ENCODE measurements around the gene PARP6. TPM values are rescaled to one million over a fixed set of nuclear protein-coding genes. Genes with fewer than 3 reads are reported as not detected.

PARP6 gene, protein sequence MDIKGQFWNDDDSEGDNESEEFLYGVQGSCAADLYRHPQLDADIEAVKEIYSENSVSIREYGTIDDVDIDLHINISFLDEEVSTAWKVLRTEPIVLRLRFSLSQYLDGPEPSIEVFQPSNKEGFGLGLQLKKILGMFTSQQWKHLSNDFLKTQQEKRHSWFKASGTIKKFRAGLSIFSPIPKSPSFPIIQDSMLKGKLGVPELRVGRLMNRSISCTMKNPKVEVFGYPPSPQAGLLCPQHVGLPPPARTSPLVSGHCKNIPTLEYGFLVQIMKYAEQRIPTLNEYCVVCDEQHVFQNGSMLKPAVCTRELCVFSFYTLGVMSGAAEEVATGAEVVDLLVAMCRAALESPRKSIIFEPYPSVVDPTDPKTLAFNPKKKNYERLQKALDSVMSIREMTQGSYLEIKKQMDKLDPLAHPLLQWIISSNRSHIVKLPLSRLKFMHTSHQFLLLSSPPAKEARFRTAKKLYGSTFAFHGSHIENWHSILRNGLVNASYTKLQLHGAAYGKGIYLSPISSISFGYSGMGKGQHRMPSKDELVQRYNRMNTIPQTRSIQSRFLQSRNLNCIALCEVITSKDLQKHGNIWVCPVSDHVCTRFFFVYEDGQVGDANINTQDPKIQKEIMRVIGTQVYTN
- 46.4 TPM for total RNA-seq
- long read RNA-seq, partial matches to known transcripts: 2 of 38 reads
- long read RNA-seq, other reads (novel, unspliced or antisense): 35 of 38 reads

DNA sequence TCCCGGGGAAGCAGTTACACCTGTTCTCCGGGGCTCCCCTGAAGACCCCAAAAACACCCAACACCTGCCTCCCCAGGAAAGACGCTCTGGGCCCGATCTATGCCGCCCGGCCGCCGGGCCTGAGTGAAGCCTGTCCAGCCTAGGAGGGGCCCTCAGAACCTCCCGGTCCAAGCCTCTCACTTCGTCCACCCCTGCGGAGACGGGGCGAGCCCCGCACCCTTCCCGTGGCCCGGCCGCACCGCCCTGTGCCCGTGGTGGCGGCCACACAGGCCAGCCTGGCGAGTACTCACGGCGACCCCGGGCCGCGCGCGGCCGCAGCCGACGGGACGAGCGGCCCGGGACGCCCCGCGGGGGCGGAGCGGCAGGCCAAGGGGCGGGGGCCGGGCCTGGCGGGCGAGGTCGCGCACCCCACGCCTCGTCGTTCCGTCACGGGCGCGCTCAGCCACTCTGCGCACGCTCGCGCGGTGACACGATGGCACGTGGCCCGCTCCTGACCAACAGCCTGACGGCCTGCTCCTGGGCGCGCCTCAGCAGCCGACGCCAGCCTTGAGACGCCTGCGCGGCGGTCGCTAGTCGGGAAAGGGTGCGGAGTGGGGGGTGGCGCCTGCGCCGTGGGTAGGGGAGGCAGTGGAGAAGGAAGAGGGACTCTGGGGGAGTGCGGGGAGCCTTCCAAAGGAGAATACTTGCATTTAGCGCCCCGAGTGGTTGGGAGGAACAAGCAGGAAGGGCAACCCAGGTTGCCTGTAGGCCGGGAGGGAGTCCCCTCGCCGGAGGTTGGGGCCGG is at the start of gene PARP6:
Gene PARP6 (minus strand): TSS at position 342 of the 784 bp plus-strand sequence. CDS start 5,077 bp downstream, outside the sequence.
- peak; percentile 99 for DNase-seq (ENCODE audit: missing footprints)
- intact Hi-C loops (cut with DNase I): loop anchor here (2.0 to 10.0 kb wide), 3 partner anchors 42 to 202 kb away; partner anchors contain the start of genes ARIH1 and PKM
- ATAC-seq: peak; percentile 100

DNA sequence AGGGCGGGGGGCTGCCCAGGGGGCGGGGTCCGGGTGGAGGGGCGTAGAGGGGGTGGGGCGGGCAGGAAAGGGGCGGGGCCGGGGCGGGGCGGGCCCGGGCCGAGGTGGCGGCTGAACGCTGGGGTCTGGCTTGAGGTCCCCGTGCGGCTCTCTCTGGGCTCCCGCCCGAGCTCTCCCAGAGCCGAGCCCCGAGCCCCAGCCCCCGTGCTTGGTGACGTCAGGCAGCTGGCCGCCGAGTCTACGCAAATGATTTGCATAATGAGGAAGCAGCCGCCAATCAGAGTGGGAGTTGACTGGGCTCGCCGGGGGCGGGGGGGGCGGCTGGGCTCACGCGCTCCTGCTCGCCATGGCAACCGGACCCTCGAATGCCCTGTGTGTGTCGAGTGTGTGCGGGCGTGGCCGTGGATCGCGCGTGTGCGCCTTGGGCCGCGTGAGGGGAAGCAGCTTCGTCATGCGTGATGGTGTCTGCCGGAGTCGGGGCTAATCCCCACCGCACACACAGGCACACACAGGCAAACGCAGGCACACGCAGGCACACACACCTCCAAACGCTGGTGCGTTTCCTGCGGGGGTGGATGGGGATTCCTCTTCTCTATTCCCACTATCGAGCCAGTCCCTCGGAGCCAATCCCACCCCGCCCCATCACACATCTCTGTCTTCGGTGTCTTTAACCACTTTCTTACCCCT is 47.8 kb upstream of the PARP6 start, which contains the start of gene CELF6:
Gene CELF6 (minus strand): TSS at position 173 of the 687 bp plus-strand sequence. CDS start 283 bp downstream, outside the sequence.
- ATAC-seq (peak; percentile 78), DNase-seq (ENCODE audit: missing footprints) (peak; percentile 91)
- intact Hi-C loops (cut with DNase I): no loop called here

DNA sequence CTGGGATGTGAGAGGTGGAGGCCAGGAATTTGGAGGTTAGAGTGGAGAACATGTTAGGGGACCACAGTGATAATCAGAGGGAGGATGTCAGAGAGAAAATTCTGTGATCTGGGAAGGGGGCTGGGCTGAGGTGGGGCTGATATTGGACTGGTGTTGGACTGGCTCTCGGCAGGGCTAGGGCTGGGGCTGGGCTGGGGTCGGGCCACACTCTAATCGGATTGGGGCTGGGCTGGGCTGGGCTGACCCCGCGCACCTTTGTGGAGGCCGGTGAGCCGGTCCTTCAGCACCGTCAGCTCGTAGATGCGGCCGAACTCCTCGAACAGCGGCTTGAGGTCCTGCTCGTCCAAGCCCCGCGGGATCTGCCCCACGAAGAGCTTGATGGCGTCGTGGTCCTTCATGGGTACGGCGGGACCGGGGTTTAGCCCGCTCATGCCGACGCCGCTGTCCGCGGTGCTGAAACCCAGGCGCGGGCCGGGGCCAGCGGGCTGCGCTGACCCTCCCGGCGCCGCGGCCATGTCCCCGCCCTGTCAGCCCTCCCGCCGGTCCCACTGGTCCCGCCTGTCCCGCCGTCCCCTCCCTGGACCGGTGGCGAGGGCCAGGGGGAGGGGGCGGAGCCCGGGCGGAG is 47.1 kb upstream of the PARP6 start:
- intact Hi-C loops (cut with DNase I): no loop called here
- DNase-seq (ENCODE audit: missing footprints) (peak; percentile 88), ATAC-seq (peak; percentile 90)

DNA sequence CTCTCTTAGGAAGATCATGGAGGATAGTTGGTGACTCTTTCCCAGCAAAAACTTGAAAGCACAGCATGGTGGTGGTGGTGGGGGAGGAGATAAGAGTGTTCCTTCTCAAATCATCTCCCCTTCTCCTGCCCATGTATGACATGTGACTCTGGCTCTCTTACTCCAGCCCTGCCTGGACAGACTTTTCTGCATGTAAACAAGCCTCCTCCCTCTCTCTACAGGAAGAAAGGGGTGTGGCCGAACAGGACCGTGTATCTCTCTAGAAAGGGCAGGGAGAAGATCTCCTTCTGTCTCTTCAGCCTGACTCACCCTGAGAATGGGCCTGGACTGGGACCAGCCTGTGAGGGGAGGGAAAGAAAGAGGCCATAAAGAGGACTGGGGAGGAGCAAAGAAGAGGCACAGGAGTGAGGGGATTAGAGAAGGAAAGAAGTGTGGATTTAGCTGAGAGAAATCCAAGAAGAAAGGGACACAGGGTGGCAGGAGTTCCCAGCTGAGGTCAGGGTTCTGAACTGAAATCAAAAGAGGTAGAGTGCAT is 46.1 kb upstream of the PARP6 start:
- DNase-seq (ENCODE audit: missing footprints) (no peak), ATAC-seq (no peak)
- intact Hi-C loops (cut with DNase I): no loop called here

DNA sequence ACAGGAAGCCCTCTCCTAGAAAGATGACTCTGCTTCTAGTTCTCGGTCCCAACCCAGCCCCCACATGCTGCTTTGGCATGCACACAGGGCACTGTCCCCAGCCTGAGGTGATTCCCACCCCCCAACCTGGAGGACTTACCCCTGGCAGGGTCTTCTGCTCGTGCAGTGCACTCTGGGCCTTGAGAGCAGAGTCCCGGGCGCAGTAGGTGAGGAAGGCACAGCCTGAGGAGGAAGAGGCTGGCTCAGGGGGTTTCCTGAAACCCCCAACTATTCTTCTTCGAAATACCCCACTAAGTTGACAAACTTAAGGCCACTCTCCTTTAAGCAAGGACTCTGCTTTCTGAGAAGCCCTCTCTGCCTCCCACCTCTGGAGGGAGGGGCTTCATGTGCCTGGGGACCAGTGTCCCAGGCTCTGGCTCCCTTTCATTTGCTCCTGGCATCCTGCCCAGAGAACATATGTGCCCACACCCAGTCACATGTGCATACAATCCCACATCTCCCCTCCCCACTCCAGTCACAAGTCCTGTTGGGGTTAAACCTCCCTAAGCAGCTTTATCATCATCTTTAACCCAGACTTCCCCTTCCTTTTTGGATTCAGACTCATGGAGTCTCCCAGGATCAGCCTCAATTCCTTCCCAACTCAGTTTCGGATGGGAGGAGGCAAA is 43.5 kb upstream of the PARP6 start:
- intact Hi-C loops (cut with DNase I): no loop called here
- no peak for ATAC-seq
- DNase-seq (ENCODE audit: missing footprints): no peak

DNA sequence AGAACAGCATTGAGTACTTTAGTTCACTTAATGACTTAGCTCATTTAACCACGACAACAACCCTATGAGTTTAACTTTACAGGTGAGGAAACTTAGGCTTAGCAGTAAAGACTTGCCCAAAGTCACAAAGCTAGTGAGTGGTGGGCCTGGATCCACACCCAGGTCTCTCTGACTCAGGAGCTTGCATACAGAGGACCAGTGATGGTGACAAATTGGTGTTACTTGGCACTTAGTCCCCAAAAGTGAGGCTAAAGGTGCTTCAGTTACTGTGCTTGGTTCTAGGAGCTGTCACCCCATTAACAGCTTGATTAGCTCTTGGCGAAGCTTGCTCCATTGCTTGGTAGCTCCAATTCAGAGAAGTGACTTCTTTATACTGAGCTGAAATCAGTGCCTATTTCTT is 41.5 kb upstream of the PARP6 start:
- intact Hi-C loops (cut with DNase I): no loop called here
- ATAC-seq (no peak), DNase-seq (ENCODE audit: missing footprints) (no peak)

DNA sequence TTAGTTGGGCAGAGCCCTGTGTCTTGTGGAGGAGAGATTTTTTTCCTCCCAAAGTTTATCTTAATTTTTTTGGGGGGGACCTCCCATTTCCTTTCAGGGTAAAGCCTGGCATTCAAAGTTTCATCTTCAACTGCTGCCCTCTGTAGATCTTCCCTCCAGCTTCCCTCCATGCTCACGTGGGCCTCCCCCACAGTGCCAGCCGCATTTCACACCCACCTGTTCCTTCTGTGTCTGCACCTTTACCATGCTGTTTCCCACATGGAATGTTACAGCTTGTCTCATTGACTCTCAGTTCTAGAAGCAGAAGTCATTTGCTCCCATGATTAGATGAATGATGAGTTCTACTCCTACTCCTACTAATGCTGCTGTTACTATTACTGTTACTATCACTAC is 41.1 kb upstream of the PARP6 start:
- DNase-seq (ENCODE audit: missing footprints): no peak
- ATAC-seq: no peak
- intact Hi-C loops (cut with DNase I): no loop called here

DNA sequence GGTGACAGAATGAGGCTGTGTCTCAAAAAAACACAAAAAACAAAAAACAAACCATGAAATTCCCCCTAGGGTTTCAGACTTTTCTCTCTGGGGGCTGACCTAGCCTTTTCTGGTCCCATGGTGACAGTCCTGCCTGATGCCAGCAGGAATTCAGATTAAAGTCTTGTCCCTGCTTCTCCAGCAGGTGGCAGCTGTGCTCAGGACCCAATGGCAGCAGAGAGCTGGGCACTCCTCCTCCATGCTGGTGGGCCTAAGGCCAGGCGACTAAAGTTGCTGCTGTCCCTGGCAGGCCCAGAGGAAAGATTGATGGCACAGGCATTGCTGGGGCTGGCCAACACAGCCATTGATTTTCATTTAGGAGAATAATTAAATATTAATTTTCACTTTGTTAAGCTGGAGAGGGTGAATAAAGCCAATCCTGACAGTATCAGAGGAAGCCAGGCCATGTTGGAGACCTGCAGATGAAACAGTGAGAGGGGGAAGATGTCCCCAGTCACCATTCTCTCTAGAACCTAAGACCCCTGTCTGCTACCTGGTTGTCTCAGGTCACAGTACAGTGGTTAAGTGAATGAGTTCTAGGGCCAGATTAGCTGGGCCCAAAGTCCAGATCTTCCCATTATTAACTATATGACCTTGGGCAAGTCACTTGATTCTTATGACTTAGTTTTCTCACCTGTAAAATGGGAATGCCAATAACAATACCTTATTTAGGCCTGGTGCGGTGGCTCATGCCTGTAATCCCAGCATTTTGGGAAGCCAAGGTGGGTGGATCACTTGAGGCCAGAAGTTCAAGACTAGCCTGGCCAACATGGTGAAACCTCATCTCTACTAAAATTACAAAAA is 40.5 kb upstream of the PARP6 start:
- ATAC-seq: peak; percentile 57
- intact Hi-C loops (cut with DNase I): no loop called here
- no peak for DNase-seq (ENCODE audit: missing footprints)

DNA sequence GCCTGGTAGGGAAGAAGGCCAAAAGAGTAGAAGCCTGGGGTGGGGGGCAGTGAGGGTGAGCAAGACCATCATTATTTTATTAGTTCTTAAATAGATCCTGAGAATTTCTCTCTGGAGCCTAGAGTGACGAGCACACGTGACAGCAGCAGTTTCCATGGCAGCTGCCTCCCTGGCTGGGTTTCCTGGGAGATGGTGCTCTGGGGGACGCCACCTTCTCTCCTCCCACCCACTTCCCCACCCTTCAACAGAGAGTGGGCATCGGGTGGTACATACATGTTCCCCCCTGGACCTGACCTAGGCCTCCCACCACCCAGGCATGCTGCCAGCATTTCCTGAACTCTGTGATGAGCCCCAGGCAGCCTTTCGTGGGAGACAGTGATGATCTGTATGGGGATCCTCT is 34.7 kb upstream of the PARP6 start:
- no peak for ATAC-seq

DNA sequence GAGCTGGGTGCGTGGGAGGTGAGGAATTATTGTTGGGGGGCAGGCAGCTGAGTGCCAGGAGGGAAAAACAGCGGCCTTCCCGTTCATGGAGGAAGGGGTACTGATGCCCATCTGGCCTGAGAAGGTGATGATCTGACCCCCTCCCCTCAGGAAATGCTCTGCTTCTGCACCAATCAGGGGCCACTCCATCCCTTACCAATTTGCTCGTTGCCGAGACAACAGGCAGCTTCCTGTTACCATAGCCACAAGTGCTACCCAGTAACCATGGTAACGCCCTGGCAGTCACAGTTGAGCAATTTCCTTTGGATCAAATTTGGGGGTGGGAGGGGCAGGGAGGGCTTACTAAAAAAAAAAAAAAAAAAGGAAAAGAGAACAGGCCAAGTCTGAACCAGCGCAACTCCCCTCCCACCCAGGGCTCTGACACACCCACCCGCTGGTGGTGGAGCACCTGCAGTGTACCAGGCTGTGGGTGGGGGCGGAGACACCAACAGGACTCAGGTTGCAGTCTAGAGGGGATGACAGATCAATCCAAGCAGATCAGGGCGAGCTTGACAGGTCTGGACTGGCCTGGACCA is 33.9 kb upstream of the PARP6 start:
- no peak for ATAC-seq
- intact Hi-C loops (cut with DNase I): no loop called here

More for the DNA sequence above, 34.7 kb upstream of the PARP6 start:
- intact Hi-C loops (cut with DNase I): no loop called here
- no peak for DNase-seq (ENCODE audit: missing footprints)

DNA sequence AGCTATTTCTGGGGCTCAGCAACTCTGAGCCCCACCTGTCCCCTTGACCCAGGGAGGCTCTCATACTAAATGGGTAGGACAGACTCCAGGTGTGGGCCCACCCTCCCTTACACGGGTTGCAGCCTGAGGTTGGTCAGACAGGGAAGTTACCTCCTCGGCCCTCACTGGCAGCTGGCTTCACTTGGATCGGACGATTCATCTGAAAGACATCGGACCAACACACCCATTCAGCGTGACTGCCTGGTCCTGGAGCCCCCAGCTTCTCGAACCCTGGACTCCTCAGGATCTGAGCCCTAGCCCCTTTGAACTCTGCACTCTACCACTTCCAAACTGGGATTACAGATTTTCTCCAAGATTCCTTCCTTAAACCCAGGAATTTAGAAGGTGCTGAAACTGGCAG is 32.2 kb upstream of the PARP6 start:
- ATAC-seq: no peak
- no peak for DNase-seq (ENCODE audit: missing footprints)
- intact Hi-C loops (cut with DNase I): no loop called here

More for the DNA sequence above, 33.9 kb upstream of the PARP6 start:
- DNase-seq (ENCODE audit: missing footprints): no peak

DNA sequence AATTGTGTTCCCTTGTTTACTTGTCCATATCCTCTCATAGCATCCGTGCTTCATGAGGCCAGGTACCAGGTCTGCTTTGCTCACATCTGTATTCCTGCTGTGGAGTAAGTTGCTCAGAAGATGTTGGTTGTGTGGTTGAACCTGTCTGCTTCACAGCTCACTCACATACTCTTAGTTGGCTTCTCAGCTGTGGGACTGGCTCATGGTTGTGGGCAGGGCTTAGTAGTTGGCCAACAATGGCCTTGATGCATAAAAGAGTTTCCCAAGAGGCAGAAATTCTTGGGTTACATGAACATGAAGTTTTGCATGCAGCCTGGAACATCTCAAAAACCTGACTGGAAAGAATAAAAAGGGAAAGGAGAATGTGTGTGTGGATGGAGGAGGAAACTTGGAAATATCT is 30.6 kb upstream of the PARP6 start:
- DNase-seq (ENCODE audit: missing footprints): no peak
- ATAC-seq: no peak
- intact Hi-C loops (cut with DNase I): no loop called here

DNA sequence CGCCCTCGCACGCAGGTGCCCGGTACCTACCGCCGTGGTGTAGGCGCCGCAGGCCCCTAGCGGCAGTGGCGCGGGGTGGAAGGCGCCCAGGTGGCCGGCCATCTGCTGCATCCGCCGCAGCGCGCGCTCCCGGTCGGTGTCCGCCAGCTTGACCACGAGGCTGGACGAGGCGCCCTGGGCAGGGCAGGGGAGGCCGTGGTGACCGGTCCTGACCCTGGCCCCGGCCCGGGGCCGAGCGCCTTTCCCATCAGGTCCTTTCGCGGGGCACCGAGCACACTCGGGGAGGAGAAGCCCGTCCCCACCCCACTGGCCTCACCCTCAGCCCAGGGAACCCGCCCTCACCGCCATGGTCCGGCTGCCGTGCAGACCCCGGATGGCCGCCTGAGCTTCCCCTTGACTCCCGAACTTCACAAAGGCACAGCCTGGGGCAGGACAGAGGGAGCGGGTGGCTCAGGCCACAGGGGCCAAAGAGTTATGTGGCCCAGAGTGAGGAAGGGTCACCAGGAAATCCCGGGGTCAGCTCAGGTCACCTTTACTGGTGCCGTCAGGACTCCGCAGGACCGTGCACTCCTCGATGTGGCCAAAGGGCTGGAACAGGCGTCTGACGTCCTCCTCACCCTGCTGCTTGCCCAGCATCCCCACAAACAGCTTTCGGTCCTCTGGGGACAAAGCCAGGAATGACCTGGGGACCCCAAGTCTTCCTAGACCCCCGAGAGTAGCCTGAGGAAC is 17.4 kb upstream of the PARP6 start:
- DNase-seq (ENCODE audit: missing footprints) (peak; percentile 54), ATAC-seq (no peak)
- intact Hi-C loops (cut with DNase I): no loop called here

DNA sequence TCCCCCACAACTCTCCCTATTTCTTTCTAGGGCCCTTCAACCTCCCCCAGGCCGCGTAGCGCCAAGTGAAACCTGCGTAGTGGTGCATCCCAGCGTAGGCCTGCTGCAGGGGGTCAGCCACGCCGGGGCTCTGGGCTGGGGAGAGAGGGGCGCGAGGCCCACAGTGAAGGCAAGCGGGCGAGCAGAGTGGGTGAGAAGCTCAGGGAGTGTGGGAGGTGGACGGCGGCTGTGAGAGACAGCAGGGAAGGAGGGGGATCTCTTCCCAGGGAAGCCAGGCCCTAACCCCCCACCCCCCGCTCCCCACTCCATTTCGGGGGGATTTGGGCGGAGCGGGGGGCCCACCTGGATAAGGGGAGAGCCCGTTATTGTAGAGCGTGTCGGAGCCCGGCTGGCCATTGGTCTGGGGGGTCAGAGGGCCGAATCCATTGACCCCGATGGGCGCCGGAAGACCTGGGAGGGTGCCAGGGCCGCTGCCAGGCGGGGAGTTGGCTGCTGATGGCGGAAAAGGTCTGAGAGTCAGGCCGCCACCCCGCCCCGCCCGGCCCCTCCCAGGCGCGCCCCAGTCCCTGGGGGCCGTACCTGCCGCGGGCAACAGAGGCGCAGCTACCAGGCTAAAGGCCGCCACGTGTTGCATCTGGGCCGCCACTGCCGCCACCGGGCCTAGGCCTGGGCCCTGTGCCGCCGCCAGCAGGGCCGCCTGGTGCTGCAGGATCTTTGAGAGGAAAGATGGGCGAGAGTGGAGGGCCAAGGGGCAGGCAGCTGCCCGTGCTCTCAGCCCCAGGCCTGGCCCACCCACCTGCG is 16.6 kb upstream of the PARP6 start:
- DNase-seq (ENCODE audit: missing footprints) (peak; percentile 34), ATAC-seq (no peak)
- intact Hi-C loops (cut with DNase I): no loop called here

Data from Right ventricle myocardium inferior (tissue), 1 donor.